ENCODE data around the gene KXD1. TPM values are rescaled to one million over a fixed set of nuclear protein-coding genes. Genes with fewer than 3 reads are reported as not detected.
"Not testable (repeated sequence)": the region's sequence is repeated elsewhere in the genome, so short reads cannot be mapped to it uniquely, and the experiment has no call there.

Gene KXD1
- total RNA-seq, 1 donor from 2014 or later, result 14.7 TPM

DNA sequence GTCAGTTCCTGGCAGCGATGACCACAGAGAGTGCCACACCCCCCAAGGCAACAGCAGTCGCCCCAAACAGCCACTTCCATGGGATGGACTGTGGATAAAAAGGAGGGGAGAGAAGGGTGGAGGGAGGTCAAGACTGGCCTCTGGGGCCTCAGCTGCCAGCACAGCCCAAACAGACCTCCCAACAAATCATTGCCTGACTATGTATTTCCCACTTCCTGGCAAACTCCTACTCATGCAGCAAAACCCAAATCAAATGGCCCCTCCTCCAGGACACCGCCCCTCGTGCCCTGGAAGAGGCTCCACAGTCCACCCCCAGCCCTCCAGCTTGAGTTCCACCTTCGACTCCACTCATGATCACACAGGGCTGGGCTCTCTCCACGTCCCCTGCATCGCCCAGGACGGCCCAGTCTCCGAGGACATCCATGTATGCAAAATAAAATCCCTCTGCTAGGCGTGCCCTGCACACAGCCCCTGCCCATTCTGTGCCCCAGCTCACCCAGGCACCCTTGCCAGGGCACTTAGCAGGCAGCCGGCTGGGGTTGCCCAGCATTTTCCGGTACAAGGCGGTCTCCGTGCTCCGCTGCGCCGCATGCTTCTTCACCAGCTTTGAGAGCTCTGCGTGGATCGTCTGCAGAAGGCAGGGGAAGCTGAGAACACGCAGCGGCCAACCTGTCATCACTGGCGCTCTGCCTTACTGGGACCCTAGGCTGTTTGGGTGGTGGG lies 25.3 kb upstream of the KXD1 start:
- DNase-seq (ENCODE audit: low spot score in 2 of 2), result no peak
- no peak for FAIRE-seq

DNA sequence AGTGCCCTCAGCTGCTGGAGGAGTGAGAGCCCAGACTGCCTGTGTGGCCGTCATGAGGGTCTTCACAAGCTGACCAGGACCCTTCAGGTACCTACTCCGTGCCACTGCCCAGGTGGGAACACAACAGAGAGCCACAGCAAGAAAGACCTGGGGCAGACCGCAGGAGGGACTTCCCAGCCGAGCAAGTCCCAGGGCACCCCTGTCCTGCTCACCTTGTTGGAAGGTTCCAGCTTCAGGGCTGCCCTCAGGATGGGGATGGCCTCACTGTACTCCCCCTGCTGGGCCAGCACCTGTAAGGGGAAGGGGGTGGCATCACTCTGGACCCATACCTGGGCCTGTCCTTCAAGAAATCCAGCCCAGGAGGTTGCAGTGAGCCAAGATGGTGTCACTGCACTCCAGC lies 24.6 kb upstream of the KXD1 start:
- no peak for FAIRE-seq

DNA sequence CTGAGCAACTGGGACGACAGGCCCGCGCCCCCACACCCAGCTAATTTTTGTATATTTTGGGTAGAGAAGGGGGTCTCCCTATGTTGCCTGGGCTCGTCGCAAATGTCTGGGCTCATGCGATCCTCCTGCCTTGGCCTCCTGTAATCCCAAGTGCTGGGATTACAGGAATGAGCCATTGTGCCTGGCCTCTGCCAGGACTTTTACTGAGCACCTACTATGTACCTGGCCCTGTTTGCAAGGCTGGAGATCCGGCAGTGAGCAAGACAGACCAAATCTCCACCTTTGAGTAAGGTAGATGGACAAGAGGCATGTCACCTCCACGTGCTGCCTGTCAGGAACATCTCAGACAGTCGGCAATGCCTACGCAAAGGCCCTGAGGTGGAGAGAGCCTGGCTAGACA lies 21.2 kb upstream of the KXD1 start:
- no peak for DNase-seq (ENCODE audit: low spot score in 2 of 2)
- FAIRE-seq, result no peak

More for the DNA sequence above, 24.6 kb upstream of the KXD1 start:
- DNase-seq (ENCODE audit: low spot score in 2 of 2), result no peak

DNA sequence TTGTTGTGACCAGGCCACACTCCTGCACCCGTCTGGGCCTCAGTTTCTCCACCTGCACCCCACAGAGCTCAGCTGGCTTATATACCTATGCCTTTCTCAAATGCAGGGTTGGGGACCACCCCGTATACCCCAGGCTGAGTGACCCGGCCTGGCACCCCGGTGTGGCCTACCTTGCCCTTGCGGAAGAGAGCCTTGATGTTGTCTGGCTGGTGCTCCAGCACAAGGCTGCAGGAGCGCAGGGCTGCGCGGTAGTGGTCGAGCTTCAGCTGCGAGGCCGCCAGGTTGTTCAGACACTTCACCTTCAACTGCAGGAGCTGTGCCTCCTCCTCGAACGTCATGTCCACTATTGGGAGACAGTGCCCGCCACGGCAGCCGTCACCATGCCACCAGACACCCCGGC lies 20.2 kb upstream of the KXD1 start:
- FAIRE-seq (no peak), DNase-seq (ENCODE audit: low spot score in 2 of 2) (no peak)

DNA sequence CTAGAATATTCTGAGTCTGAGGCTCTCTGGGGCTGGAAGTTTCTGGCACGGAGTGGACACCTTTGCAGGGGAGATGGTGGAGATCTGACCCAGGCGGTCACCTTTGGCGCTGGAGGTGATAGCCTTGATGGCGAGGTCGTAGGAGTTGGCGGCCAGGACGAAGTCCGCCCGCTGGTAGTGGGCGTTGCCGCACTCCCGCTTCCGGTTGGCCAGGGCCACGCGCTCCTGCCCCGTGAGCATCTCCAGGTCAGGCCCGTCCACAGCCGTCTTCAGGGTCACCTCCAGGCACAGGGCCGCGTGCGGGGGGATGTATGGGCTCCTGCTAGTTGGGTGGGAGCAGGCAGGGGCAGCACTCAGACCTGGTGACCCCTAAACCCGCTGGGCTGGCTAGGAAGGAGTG lies 19.6 kb upstream of the KXD1 start:
- DNase-seq (ENCODE audit: low spot score in 2 of 2), result no peak
- no peak for FAIRE-seq

DNA sequence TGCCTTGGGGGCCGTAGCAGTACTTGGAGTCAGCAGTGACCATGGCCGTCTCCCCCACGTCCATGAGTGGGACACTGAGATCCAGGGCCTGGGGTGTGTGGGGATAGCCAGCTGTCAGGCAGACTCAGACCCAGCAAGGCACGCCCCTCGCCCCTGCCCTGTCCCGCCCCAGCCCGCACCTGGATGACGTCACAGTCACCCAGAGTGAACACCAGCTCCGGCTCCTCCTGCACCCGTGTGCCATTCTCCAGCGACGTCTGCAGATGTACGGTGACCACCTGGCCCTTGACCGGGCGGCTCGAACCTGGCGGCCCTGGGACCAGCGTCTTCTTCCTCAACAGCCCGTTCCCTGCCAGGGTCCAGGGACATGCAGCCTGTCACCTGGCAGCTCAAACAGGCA lies 18.3 kb upstream of the KXD1 start:
- FAIRE-seq (no peak), DNase-seq (ENCODE audit: low spot score in 2 of 2) (no peak)

DNA sequence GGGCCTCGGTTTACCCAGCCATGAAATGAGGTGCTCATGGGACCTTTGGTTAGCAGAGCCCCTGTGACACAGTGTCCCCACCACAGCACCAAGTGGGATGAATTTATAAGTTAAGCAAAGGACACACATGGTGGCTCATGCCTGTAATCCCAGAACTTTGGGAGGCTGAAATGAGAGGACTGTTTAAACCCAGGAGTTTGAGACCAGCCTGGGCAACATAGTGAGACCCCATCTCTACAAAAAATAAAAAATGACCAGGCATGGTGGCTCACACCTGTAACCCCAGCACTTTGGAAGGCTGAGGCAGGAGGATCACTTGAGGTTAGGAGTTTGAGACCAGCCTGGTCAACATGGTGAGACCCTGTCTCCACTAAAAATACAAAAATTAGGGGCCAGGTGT lies 17.5 kb upstream of the KXD1 start:
- not testable (repeated sequence) for FAIRE-seq; DNase-seq (ENCODE audit: low spot score in 2 of 2)

DNA sequence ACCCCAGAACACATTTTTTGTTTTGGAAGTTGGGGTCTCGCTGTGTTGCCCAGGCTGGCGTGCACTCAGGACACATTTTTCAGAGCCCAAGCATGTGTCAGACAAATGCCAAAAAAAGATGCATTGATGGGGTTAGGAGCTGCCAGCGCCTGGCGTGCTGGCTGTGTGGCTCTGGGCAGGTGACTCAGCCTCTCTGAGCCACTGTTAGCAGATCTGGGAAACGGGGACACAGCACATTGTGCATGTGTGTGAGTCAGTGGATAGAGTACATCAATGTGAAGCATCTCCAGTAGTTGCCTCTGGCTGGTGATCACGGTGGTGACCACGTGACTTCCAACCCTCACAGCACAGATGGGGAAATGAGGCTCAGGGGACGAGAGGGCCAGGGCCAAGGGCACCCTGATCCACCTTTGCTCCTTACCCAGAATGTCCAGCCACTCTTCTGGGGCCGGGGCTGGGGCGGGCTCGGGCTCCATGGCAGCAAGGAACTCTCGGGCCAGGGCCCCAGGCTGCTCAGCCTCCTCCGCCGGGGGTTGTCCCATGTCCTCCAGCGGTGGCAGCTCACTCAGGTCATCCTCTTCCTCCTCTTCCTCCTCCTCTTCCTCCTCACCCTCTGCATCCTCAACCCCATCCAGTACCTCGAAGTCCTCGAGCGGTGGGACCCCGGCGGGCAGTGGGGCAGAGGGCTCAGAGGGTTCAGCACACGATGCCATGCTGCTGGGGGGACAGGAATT lies 16.2 kb upstream of the KXD1 start:
- FAIRE-seq, result no peak
- no peak for DNase-seq (ENCODE audit: low spot score in 2 of 2)

DNA sequence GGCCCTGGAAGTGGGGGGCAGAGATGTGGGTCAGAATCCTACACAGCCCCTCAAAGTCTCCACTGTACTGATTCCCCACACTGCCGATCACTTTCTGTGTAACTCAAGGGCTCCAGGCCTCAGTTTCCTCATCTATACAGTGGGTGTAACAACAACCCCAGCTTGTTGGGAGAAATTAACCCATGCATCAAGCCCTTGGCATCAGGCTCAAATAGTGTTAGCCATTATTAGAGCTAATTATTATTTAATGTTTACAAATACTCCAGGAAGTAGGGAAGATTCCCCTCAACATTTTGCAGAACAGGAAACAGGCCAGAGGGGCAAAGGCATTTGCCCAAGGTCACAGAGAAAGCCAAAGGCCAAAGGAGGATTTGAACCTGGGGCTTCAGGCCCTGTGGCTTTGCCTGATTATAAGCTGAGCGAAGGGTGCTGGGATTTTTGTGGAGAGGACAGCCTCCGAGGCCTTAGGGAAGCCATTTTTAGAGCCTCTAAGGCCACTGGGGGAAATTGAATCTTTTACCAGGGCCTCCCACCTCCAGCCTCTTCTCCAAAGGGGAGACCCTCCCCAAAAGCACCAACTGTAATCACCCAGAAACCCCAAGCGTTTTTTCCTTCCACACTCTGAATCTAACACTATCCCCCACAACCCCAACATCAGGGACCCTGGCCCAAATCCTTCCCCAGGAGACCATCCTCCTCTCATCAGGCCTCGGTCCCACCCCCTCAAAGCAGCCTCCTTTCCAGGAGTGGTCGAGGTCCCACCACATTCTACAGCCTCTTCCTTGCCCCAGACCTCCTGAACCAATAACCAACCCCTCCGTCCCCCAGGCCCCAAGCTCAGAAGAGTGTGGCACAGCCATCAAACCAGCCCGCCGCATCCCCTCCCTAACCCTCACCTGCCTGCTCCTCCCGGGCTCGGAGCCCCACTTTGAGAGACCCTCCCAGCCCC lies 15.4 kb upstream of the KXD1 start:
- FAIRE-seq, result no peak
- peak in 1 of 2 donors; percentile 47 for DNase-seq (ENCODE audit: low spot score in 2 of 2)

DNA sequence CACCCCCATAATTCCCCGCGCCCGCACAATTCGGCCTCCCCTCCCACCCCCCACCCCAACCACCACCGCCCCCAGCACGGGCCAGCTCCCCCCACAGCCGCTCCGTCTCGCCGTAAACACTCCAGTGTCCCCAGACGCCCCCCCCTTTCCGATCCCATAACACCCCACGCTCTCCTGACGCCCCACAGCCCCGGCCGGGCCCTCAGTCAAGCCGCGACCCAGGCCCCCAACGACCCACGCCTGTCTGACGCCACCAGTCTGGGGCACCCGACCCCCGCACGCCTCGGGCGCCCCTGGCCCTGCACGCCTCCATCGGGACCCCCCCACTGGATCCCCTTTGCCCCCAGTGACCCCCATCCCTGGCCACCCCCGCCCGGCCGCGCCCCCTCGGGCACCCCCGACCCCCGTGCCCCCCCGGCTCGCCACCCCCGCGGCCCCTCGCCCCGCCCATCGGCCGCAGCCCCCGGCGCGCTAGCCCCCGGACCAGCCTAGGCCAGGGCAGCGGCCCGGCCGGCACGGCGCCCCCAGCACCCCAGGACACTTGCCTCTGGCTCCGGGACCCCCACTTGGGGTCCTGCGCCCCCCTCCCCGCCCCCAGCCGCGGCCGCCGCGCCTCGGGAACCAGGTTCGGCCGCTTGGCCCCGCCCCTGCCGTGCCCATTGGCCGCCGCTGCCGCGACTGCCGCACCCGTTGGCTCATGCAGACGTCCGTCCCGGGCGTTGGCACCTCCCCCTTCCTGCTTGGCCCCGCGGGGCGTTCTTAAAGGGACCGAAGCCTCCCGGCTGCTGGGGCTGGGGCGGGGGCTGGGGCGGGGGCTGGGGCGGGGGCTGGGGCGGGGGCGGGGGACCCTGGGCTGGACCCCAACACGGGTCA lies 14.5 kb upstream of the KXD1 start, which contains the start of gene FKBP8:
Gene FKBP8 (minus strand): TSS at position 633 of the 873 bp plus-strand sequence. CDS start 1,603 bp downstream, outside the sequence.
- FAIRE-seq, result no peak
- peak; percentile 99 for DNase-seq (ENCODE audit: low spot score in 2 of 2)

DNA sequence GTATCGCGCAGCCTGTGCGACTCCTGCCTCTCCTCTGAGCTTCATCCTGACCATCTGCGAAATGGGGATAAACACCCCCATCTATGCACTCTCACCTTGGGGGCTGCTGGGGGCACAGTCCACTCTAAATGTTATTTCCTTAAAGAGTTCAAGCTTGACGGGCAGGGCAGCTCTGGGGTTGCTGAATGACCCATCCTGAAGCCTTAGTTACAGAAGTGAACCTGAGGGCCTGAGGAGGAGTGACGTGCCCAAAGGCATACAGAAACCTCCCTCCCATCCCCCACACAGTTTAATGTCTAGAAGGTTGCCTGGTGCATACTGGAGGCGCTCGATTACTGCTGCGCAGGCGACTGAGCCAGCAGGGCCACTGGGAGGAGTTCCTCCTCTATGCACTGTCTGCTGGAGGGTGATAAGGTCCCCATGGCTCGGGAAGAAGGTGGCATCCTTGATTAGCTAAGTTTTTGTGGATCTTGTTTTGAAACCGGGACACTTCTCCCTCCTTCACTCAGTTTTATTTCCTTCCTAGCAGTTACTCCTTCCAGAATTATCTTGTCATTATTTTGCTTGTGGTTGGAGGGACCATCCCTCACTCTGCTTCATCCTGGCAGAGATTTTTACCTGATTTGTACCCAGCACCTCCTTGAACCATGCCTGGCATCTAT lies 13.7 kb upstream of the KXD1 start:
- FAIRE-seq (no peak), DNase-seq (ENCODE audit: low spot score in 2 of 2) (peak in 1 of 2 donors; percentile 52)

DNA sequence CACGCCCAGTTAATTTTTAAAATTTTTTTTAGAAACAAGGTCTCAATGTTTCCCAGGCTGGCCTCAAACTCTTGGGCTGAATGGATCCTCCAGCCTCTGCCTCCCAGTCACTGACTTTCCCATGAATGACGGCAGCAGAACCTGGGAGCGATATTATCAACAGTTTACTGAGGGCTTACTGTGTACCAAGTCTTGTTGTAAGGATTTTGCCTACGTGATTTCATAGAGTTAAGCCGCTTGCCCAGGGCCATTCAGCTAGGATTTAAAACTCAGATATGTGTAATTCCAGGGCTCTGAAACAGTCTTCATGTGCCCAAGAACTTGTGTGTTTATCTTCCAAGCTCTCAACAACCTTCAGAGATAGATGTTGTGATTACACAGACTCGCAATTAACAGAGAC lies 6.0 kb upstream of the KXD1 start:
- no peak for FAIRE-seq
- no peak for DNase-seq (ENCODE audit: low spot score in 2 of 2)

DNA sequence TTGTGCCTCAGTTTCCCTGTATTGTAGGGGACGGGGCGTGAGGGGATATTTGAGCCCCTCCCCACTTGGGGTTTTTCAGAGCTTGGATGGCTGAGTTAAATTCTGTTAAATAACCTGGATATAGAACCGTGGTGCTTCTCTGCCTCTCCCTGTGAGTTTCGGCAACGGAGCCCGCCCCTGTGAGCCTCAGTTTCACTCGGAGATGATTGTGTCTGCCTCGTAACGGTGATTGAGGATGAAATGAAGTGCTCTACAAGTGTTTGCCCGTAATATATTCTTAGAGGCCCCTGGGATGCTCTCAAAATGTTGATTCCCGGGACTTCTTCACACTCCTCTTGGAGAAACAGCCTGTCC lies 509 bp downstream of the KXD1 start:
- DNase-seq (ENCODE audit: low spot score in 2 of 2) (no peak), FAIRE-seq (no peak)

DNA sequence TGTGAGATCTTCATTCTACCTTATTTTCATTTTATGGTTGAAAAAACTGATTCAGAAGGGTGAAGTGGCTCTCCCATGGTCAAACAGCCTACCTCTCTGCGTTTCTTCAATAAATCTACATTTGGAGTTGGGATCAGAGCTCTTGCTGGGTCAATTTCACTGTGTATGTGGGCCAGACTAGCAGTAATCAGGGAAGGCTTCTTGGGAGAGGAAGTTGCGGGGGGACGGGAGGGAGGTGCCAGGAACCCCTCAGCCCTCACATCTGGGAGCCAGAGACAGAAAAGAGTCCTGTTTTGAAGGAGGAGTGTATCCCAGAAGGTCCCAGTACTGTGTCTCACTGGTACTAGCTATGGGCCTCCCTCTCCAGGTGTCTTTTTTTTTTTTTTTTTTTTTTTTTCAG lies 934 bp downstream of the KXD1 start:
- FAIRE-seq, result no peak
- no peak for DNase-seq (ENCODE audit: low spot score in 2 of 2)

DNA sequence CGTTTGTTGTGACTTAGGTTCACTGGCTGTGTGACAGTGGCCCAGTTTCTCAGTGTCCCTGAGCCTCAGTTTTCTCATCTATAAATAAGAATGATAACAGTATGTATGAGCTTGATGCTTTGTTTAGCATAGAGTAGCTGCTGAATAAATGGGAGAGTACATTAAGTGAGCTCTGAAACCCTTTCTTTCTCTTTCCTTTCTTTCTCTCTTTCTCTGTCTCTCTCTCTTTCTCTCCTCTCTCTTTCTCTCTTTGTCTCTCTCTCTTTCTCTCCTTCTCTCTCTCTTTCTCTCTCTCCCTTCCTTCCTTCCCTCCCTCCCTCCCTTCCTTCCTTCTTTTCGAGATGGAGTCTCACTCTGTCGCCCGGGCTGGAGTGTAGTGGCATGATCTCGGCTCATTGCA lies 2.0 kb downstream of the KXD1 start:
- no peak for FAIRE-seq
- no peak for DNase-seq (ENCODE audit: low spot score in 2 of 2)

DNA sequence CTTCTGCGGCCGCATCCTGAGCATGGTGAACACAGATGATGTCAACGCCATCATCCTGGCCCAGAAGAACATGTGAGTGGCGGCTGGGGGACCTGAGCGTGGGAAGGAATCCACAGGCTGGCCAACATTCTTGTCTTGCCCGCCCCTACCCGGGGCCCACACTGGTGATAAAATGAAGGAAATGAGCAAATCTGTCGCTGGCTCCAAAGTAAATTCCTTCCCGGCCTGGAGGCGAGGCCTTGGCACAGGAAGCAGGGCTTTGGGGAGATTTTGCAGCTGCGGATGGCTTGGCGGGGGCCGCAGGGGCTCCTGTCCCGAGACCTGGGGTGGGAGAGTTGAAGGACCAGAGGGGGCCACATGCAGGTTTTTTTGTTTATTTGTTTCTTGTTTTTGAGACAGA lies 4.4 kb downstream of the KXD1 start:
- FAIRE-seq (no peak), DNase-seq (ENCODE audit: low spot score in 2 of 2) (no peak)

DNA sequence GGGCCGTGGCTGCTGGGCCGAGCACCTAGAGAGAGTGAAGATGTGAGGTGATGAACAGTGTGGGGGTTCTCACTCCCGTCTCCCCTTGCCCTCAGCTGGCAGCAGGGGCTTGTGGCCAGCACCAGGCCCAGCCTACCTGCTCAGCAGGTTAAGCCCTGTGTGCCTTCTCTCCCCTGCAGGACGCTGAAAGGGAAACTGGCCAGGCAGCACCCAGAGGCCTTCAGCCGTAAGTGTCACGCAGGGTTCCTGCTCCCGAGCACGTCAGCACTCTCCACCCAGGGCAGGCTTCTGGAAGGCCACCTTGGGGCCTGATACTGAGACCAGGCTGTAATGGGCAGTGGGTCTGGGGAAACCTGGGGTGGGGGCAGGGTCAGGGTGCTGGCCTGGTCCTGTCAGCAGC lies 9.3 kb downstream of the KXD1 start:
- DNase-seq (ENCODE audit: low spot score in 2 of 2), result no peak

DNA sequence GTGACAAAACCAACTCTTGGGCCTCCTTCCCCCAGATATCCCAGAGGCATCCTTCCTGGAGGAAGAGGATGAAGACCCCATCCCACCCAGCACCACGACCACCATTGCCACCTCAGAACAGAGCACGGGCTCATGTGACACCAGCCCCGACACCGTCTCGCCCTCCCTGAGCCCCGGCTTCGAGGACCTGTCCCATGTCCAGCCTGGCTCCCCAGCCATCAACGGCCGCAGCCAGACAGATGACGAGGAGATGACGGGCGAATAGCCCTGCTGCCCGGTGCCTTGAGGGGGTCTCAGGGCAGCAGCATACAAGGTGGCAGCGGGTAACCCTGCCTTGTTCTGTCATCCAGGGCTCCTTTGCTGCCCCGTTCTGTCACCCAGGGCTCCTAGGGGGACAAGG lies 10.7 kb downstream of the KXD1 start:
- FAIRE-seq (no peak), DNase-seq (ENCODE audit: low spot score in 2 of 2) (no peak)

More for the DNA sequence above, 9.3 kb downstream of the KXD1 start:
- FAIRE-seq, result no peak

DNA sequence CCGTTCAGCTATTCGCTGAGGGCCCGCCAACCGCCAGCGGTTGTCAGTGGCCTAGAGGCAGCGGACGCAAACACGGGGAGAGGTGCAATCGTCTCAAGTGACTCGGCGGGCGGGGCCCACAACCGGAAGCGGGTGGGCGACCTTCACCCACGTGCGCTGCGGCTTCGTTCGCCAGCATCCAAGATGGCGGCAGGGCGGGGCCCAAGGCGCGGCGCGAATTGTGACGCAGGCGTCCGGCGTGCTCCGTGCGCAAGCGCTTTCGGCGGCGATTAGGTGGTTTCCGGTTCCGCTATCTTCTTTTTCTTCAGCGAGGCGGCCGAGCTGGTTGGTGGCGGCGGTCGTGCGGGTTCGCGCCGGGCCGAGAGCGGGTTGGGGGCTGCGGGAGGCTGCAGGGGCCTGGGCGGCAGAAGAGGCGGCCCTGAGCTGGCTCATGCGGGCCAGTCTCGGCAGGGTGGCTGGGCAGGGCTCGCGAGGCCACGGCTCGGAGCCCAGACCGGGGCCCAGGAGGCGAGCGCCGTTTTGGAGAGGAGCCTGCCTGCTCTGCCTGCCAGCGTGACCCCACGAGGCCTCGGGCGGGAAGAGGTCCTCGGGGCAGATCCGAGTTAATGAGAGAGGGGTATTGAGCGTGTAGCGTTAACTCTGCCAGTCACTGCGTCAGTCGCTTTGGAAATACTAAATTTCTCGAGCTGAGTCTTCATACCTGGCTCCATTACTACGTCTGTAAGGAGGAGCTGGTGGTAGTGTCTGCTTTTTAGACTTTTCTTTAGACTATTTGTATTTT lies 14.1 kb downstream of the KXD1 start, which contains the start of gene UBA52:
Gene UBA52 (plus strand): TSS at position 294 of the 781 bp plus-strand sequence. CDS start 1,444 bp downstream, outside the sequence.
- peak; percentile 92 to 95 for DNase-seq (ENCODE audit: low spot score in 2 of 2)
- no peak for FAIRE-seq
